Stimulated activated CD8-positive, alpha-beta memory T cell treated with anti-CD3 and anti-CD28 coated beads, Interleukin-15, amount 100 ng/mL, for 24 hours (primary cell): ENCODE results near the gene KCNK13.
"Not testable (repeated sequence)": the region's sequence is repeated elsewhere in the genome, so short reads cannot be mapped to it uniquely, and the experiment has no call there.

Experiments used
- DNase-seq: peaks from one replicate; pipeline ENCODE4 v3.0.0-alpha.2; 2020; ENCODE audit warnings: low read depth

The KCNK13 gene

GRCh38 chr14:90061685-90062126 lies at the start of gene KCNK13:
Gene KCNK13, plus strand, starts transcription at chr14:90061994. Its CDS starts 212 bp downstream, at chr14:90062206.
- DNase-seq: no peak

- no peak for DNase-seq
Observed at GRCh38 chr14:90017371-90017770, 44.4 kb upstream of the KCNK13 start.

- DNase-seq: no peak
Observed at GRCh38 chr14:90019824-90020523, 41.8 kb upstream of the KCNK13 start.

- no peak for DNase-seq
Observed at GRCh38 chr14:90023176-90023896, 38.5 kb upstream of the KCNK13 start.

- no peak for DNase-seq
Observed at GRCh38 chr14:90024910-90025309, 36.9 kb upstream of the KCNK13 start.

- not testable (repeated sequence) for DNase-seq
Observed at GRCh38 chr14:90026608-90027007, 35.2 kb upstream of the KCNK13 start.

GRCh38 chr14:90027842-90028241 lies 34.0 kb upstream of the KCNK13 start:
- DNase-seq: no peak

- DNase-seq: no peak
Observed at GRCh38 chr14:90034156-90034555, 27.6 kb upstream of the KCNK13 start.

GRCh38 chr14:90034835-90035525 lies 26.8 kb upstream of the KCNK13 start:
- DNase-seq: no peak

- no peak for DNase-seq
Observed at GRCh38 chr14:90039253-90040010, 22.4 kb upstream of the KCNK13 start.

GRCh38 chr14:90040411-90040810 lies 21.4 kb upstream of the KCNK13 start:
- DNase-seq: no peak

- DNase-seq: no peak
Observed at GRCh38 chr14:90042496-90043252, 19.1 kb upstream of the KCNK13 start.

- DNase-seq: no peak
Observed at GRCh38 chr14:90045616-90046015, 16.2 kb upstream of the KCNK13 start.

GRCh38 chr14:90049390-90049789 lies 12.4 kb upstream of the KCNK13 start:
- no peak for DNase-seq

GRCh38 chr14:90050271-90050670 lies 11.5 kb upstream of the KCNK13 start:
- no peak for DNase-seq

GRCh38 chr14:90053044-90053443 lies 8.8 kb upstream of the KCNK13 start:
- no peak for DNase-seq

- DNase-seq: no peak
Observed at GRCh38 chr14:90054803-90055202, 7.0 kb upstream of the KCNK13 start.

- no peak for DNase-seq
Observed at GRCh38 chr14:90056826-90057225, 5.0 kb upstream of the KCNK13 start.

GRCh38 chr14:90058876-90059458 lies 2.8 kb upstream of the KCNK13 start:
- no peak for DNase-seq

- DNase-seq: peak; percentile 19
Observed at GRCh38 chr14:90060312-90060964, 1.4 kb upstream of the KCNK13 start.
